ENCODE results near the gene NOC4L. TPM values are rescaled to one million over a fixed set of nuclear protein-coding genes. Genes with fewer than 3 reads are reported as not detected.

NOC4L gene
- total RNA-seq, 1 experiment from 2014 or later, result 39.6 TPM

DNA sequence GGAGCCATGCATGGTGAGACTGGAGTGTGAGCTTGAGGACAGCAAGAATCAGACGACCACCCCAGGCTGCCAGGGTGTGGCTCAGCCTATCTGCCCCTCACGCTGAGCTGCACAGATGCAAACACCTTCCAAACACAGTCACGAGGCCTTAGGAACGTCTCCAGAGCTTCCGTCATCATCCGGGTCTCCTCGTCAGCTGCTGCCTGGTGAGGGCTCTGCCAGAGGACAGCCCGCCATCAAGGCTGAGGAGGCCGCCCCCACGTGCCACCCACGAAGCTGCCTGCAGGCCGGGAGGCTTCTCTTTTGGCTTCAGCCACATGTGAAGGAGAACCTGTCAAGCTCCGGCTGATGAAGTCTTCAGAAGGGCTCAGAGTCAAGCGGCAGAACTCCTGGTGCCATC lies 13.6 kb upstream of the NOC4L start:
- H3K9me3 ChIP-seq, result no peaks in the 10 kb centered on the region
- no peak overlapping the region for H3K4me3 ChIP-seq (ENCODE audit: low read depth, low read length)
- CTCF ChIA-PET, result no interaction called here
- intact Hi-C loops (cut with micrococcal nuclease; ENCODE audit: unreplicated experiment), result no loop called here
- Mint-ChIP-seq H3K27ac (ENCODE audit: unreplicated experiment) (no peak overlapping the region), H3K27me3 (ENCODE audit: insufficient read depth, unreplicated experiment) (no peaks in the 10 kb centered on the region), H3K4me1 (ENCODE audit: low read depth, unreplicated experiment) (no peaks in the 10 kb centered on the region), H3K4me3 (ENCODE audit: unreplicated experiment) (no peak overlapping the region), H3K9me3 (ENCODE audit: unreplicated experiment) (no peaks in the 10 kb centered on the region), H3K36me3 (ENCODE audit: insufficient read depth, unreplicated experiment) (peaks cover 34% of the 10 kb centered on the region)
- TF ChIP-seq, protein P1, sequence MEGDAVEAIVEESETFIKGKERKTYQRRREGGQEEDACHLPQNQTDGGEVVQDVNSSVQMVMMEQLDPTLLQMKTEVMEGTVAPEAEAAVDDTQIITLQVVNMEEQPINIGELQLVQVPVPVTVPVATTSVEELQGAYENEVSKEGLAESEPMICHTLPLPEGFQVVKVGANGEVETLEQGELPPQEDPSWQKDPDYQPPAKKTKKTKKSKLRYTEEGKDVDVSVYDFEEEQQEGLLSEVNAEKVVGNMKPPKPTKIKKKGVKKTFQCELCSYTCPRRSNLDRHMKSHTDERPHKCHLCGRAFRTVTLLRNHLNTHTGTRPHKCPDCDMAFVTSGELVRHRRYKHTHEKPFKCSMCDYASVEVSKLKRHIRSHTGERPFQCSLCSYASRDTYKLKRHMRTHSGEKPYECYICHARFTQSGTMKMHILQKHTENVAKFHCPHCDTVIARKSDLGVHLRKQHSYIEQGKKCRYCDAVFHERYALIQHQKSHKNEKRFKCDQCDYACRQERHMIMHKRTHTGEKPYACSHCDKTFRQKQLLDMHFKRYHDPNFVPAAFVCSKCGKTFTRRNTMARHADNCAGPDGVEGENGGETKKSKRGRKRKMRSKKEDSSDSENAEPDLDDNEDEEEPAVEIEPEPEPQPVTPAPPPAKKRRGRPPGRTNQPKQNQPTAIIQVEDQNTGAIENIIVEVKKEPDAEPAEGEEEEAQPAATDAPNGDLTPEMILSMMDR (IDR thresholded peaks at IDR 0.05; ENCODE audit: insufficient read depth in 1 of 2, low read depth in 1 of 2, low read length in 1 of 2, severe bottlenecking in 1 of 2, unreplicated experiment in 1 of 2), result no peak
- no peak for DNase-seq
- BruUV-seq (replicated peaks), result no TSS peak
- H3K27me3 ChIP-seq (replicated peaks; ENCODE audit: control insufficient read depth, insufficient read depth, low read length), result no peaks in the 10 kb centered on the region
- H3K4me1 ChIP-seq, result no peaks in the 10 kb centered on the region
- POLR2A ChIA-PET, result no interaction called here
- 0 out of 2 replicates have a peak, but pooled peaks cover 1% of the 10 kb centered on the region for H3K36me3 ChIP-seq (ENCODE audit: control insufficient read depth, insufficient read depth, low read length)

DNA sequence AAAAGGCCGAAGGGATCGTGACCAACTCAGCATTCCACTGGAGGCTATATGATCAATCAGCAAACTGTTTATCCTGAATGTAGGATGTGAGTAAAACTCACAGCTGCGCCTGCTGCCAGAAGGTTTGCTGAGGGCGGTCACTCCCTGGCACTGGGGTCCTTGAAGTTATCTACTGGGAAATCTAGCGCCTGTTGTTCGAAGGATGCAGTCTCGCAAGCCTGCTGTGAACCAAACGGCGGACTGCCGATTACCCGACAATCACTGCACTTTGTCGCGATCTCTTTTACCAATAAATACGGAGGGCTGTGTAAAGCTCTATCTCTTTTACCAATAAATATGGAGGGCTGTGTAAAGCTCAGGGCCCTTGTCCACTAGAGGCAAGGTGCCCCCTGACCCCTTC lies 13.0 kb upstream of the NOC4L start:
- H3K4me1 Mint-ChIP-seq (ENCODE audit: low read depth, unreplicated experiment), result no peaks in the 10 kb centered on the region
- H3K36me3 Mint-ChIP-seq (ENCODE audit: insufficient read depth, unreplicated experiment), result peaks cover 32% of the 10 kb centered on the region
- 0 out of 2 replicates have a peak, but pooled peaks cover 1% of the 10 kb centered on the region for H3K36me3 ChIP-seq (ENCODE audit: control insufficient read depth, insufficient read depth, low read length)
- ChIA-PET CTCF (no interaction called here), POLR2A (no interaction called here)
- TF ChIP-seq, protein P1 (IDR thresholded peaks at IDR 0.05; ENCODE audit: insufficient read depth in 1 of 2, low read depth in 1 of 2, low read length in 1 of 2, severe bottlenecking in 1 of 2, unreplicated experiment in 1 of 2), result no peak
- DNase-seq, result no peak
- no peak overlapping the region for H3K27ac Mint-ChIP-seq (ENCODE audit: unreplicated experiment)
- H3K4me3 Mint-ChIP-seq (ENCODE audit: unreplicated experiment), result no peak overlapping the region
- intact Hi-C loops (cut with micrococcal nuclease; ENCODE audit: unreplicated experiment), result no loop called here
- no peaks in the 10 kb centered on the region for H3K27me3 Mint-ChIP-seq (ENCODE audit: insufficient read depth, unreplicated experiment)
- no peaks in the 10 kb centered on the region for H3K4me1 ChIP-seq
- no TSS peak for BruUV-seq (replicated peaks)
- H3K9me3 Mint-ChIP-seq (ENCODE audit: unreplicated experiment), result no peaks in the 10 kb centered on the region
- H3K9me3 ChIP-seq, result no peaks in the 10 kb centered on the region
- H3K4me3 ChIP-seq (ENCODE audit: low read depth, low read length), result no peak overlapping the region
- H3K27me3 ChIP-seq (replicated peaks; ENCODE audit: control insufficient read depth, insufficient read depth, low read length), result no peaks in the 10 kb centered on the region

DNA sequence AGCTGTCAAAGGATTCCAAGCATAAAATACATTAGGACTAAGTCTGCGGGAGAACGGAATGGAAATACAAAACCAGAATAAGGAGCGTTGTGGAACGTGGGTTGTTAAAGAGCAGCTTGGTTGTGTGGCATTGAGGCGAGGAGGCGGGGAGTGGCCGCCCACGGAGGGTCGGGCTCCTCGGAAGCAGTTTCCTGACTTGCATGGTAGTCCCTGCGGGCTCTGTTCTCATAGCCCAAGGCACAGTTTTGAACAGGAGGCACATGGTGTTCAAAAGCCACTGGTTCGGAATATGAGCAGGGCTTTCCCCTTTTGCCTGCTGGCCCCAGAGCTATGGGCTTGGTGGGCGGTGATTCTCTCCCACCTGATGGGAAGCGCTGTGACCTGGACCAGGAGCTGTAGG lies 12.3 kb upstream of the NOC4L start:
- TF ChIP-seq, protein P1 (IDR thresholded peaks at IDR 0.05; ENCODE audit: insufficient read depth in 1 of 2, low read depth in 1 of 2, low read length in 1 of 2, severe bottlenecking in 1 of 2, unreplicated experiment in 1 of 2), result no peak
- no peaks in the 10 kb centered on the region for H3K36me3 ChIP-seq (ENCODE audit: control insufficient read depth, insufficient read depth, low read length)
- BruUV-seq (replicated peaks), result no TSS peak
- no peaks in the 10 kb centered on the region for H3K4me1 ChIP-seq
- Mint-ChIP-seq H3K27ac (ENCODE audit: unreplicated experiment) (no peak overlapping the region), H3K9me3 (ENCODE audit: unreplicated experiment) (no peaks in the 10 kb centered on the region), H3K27me3 (ENCODE audit: insufficient read depth, unreplicated experiment) (no peaks in the 10 kb centered on the region), H3K36me3 (ENCODE audit: insufficient read depth, unreplicated experiment) (peaks cover 35% of the 10 kb centered on the region), H3K4me1 (ENCODE audit: low read depth, unreplicated experiment) (no peaks in the 10 kb centered on the region), H3K4me3 (ENCODE audit: unreplicated experiment) (no peak overlapping the region)
- ChIA-PET POLR2A (no interaction called here), CTCF (no interaction called here)
- intact Hi-C loops (cut with micrococcal nuclease; ENCODE audit: unreplicated experiment), result no loop called here
- H3K4me3 ChIP-seq (ENCODE audit: low read depth, low read length), result no peak overlapping the region
- no peak for DNase-seq
- H3K9me3 ChIP-seq, result no peaks in the 10 kb centered on the region
- H3K27me3 ChIP-seq (replicated peaks; ENCODE audit: control insufficient read depth, insufficient read depth, low read length), result no peaks in the 10 kb centered on the region

Data from Caco-2 (cell line).